ENCODE results near the gene OR4N2.
"Not testable (repeated sequence)": the region's sequence is repeated elsewhere in the genome, so short reads cannot be mapped to it uniquely, and the experiment has no call there.

The OR4N2 gene, protein sequence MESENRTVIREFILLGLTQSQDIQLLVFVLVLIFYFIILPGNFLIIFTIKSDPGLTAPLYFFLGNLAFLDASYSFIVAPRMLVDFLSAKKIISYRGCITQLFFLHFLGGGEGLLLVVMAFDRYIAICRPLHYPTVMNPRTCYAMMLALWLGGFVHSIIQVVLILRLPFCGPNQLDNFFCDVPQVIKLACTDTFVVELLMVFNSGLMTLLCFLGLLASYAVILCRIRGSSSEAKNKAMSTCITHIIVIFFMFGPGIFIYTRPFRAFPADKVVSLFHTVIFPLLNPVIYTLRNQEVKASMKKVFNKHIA

DNA sequence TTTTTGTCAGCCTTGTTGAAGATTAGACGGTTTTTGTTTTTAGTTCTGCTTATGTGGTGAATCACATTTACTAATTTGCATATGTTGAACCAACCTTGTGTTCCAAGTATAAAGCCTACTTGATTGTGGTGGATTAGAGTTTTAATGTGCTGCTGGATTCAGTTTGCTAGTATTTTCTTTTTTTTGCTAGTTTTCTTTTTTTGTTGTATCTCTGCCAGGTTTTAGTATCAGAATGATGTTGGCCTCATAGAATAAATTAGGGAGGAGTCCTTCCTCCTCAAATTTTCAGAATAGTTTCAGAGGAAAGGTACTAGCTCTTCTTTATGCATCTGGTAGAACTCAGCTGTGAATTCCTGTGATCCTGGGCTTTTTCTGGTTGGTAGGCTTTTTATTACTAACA lies at the start of gene OR4N2:
Gene OR4N2 (plus strand): TSS at position 301 of the 400 bp plus-strand sequence. CDS start 23,679 bp downstream, outside the sequence.
- DNase-seq, result not testable (repeated sequence)

DNA sequence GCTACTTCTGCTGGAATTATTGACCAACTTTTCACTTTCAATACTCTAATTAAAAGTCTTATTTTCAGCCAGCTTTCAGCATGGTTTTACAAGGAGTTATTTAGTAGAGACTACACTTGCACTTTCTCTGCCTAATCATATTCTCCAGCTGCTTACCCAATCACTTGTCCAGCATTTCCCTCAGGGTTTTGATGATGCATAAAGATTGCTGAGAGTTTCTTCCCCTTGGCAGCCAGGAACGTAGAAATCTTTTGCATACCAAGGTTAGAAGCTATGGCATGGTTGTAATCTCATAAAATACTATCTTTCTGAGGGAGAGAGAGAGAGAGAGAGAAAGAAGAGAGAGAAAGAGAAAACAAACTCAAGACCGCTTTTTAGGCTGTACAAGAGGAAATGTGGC lies 49.4 kb upstream of the OR4N2 start:
- DNase-seq, result no peak

DNA sequence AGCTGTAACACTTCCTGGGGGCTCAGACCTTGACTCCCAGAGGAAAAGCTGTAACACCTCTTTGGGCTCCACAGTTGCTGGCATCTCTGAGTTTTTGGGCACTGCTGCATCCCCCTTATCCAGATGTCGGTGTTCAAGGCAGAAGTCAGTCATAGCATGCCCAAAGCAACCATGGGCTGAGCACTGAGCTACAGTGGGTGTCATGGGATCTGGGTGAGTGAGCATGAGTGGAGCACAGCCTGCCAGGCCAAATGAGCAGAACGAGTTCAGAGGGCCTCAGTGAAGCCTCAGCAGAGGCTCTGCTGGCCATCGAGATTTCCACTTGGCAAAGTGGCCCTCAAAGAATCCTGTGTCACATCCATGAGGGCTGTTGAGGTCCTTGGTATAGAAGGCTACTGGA lies 32.1 kb upstream of the OR4N2 start:
- DNase-seq, result not testable (repeated sequence)

DNA sequence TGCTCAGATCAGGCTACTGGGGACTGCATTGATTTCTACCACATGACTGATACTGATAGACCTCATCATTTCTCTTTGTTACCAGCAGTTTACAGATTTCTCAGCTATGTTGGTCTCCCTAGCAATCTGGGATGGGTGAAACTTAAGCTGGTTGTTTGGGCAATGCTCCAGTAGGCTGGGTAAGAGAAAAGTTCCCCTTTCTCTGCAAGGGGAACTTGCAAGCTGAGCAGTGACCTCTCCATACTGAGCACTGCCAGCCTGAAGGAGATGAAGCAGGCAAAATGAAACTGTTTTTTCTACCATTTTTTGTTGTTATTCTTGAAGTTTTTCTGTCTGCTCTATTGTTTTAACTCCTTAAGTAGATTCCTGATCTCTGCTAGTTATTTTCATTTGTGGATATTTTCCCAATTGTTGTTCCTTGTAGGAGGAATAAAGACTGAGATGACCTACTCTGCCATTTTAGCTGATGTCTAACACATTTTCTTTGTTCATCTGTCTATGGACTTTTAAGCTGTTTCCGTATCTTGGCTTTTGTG lies 31.6 kb upstream of the OR4N2 start:
- peak; percentile 56 for DNase-seq

DNA sequence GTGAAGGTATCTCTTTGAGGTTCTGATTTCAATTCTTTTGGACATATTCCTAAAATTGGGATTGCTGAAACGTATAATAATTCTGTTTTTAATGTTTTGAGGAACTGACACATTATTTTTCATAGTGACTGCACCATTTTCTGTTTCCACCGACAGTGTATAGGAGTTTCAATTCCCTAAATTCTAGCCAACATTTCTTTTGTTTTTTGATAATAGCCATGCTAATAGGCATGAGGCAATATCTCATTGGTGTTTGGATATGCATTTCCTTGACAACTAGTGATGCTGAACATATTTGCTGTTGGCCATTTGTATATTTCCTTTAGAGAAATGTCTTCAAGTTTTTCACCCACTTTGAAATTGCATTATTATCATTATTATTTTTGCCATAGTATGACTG lies 31.1 kb upstream of the OR4N2 start:
- peak; percentile 37 for DNase-seq

DNA sequence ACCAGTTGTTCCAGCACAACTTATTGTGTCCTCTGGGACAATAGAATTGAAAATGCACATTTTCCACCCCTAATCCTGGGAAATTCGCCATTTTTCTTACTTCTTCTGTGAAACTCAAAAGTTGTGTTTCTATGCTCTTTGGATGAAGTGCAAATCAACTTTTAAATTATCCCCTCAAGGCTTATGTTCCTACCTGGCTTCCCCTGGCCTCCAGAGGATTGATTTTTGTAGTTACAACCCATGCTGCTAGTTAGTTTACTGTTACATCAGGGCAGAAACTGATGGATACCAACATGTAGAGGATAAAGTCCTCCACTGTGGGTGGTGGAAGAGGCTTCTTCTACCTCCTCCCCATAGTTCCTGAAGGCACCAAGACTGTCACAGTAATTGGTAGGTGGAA lies 30.4 kb upstream of the OR4N2 start, which contains the start of gene OR4M1:
Gene OR4M1 (plus strand): TSS at position 301 of the 400 bp plus-strand sequence. CDS start 6,819 bp downstream, outside the sequence.
- DNase-seq, result not testable (repeated sequence)

- DNase-seq, result no peak
Measured at GRCh38 chr14:19775587-19775986, 28.0 kb upstream of the OR4N2 start.

DNA sequence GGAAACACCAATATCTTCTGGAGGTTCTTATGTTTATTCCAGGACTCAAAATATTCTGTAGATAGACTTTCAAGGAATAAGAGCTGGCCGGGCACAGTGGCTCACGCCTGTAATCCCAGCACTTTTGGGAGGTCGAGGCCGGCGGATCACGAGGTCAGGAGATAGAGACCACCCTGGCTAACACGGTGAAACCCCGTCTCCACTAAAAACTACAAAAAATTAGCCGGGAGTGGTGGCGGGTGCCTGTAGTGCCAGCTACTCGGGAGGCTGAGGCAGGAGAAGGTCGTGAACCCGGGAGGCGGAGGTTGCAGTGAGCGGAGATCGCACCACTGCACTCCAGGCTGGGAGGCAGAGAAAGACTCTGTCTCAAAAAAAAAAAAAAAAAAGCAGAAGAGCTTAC lies 17.7 kb upstream of the OR4N2 start:
- not testable (repeated sequence) for DNase-seq

GRCh38 chr14:19787318-19787717 lies 16.3 kb upstream of the OR4N2 start:
- not testable (repeated sequence) for DNase-seq

DNA sequence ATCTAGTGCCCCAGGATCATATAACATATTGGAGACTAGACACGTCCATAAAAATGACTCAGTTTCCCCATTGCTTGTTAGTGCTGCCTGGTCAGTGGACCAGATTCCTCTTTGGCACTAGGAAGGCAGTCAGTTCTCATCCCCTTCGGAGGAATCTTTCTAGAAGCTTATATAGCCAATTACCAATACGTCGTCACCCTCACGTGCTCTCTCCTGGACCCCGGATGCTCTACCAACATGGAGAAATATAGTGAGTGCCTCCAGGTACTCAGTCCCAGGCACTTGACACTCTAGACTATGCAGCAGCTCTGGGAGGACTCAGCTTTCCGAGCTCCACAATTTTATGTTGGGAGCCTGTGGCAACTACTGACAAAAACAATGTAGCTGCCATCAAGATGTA lies 15.4 kb upstream of the OR4N2 start:
- not testable (repeated sequence) for DNase-seq

GRCh38 chr14:19796520-19797108 lies 7.0 kb upstream of the OR4N2 start:
- DNase-seq, result peak; percentile 15

- no peak for DNase-seq
Measured at GRCh38 chr14:19799880-19800279, 3.7 kb upstream of the OR4N2 start.

- DNase-seq, result no peak
Measured at GRCh38 chr14:19800282-19801117, 3.1 kb upstream of the OR4N2 start.

- DNase-seq, result no peak
Measured at GRCh38 chr14:19801118-19801464, 2.5 kb upstream of the OR4N2 start.

- DNase-seq, result not testable (repeated sequence)
Measured at GRCh38 chr14:19813171-19813920, 9.8 kb downstream of the OR4N2 start.

- not testable (repeated sequence) for DNase-seq
Measured at GRCh38 chr14:19819879-19820278, 16.3 kb downstream of the OR4N2 start.

GRCh38 chr14:19821016-19821415 lies 17.4 kb downstream of the OR4N2 start:
- not testable (repeated sequence) for DNase-seq

GRCh38 chr14:19823178-19823577 lies 19.6 kb downstream of the OR4N2 start:
- DNase-seq, result no peak

GRCh38 chr14:19823765-19824164 lies 20.2 kb downstream of the OR4N2 start:
- no peak for DNase-seq

DNA sequence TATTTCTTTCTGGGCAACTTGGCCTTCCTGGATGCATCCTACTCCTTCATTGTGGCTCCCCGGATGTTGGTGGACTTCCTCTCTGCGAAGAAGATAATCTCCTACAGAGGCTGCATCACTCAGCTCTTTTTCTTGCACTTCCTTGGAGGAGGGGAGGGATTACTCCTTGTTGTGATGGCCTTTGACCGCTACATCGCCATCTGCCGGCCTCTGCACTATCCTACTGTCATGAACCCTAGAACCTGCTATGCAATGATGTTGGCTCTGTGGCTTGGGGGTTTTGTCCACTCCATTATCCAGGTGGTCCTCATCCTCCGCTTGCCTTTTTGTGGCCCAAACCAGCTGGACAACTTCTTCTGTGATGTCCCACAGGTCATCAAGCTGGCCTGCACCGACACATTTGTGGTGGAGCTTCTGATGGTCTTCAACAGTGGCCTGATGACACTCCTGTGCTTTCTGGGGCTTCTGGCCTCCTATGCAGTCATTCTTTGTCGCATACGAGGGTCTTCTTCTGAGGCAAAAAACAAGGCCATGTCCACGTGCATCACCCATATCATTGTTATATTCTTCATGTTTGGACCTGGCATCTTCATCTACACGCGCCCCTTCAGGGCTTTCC lies 24.2 kb downstream of the OR4N2 start:
- DNase-seq, result not testable (repeated sequence)

- DNase-seq, result no peak
Measured at GRCh38 chr14:19828314-19828713, 24.7 kb downstream of the OR4N2 start.
